ENCODE data around the gene SLC51B.

DNA sequence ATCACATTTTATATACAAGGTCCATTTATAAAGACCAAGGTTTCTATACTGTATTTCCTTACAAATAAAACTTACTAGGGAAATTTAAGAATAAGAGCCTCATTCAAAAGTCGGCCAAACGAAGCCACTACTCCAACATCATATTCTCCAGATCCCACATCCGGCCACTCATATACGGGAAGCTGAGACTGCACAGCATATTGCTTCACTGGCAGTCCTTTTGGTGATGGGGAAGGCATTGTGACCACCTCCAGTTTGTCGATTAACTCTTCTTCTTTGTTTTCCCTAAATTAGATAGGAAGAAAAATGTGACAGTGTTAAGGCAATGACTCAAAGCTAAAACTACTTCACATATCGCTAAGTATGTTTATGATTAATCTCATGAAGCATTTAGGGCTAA is 18.4 kb upstream of the SLC51B start:
- TF ChIP-seq, protein P1, sequence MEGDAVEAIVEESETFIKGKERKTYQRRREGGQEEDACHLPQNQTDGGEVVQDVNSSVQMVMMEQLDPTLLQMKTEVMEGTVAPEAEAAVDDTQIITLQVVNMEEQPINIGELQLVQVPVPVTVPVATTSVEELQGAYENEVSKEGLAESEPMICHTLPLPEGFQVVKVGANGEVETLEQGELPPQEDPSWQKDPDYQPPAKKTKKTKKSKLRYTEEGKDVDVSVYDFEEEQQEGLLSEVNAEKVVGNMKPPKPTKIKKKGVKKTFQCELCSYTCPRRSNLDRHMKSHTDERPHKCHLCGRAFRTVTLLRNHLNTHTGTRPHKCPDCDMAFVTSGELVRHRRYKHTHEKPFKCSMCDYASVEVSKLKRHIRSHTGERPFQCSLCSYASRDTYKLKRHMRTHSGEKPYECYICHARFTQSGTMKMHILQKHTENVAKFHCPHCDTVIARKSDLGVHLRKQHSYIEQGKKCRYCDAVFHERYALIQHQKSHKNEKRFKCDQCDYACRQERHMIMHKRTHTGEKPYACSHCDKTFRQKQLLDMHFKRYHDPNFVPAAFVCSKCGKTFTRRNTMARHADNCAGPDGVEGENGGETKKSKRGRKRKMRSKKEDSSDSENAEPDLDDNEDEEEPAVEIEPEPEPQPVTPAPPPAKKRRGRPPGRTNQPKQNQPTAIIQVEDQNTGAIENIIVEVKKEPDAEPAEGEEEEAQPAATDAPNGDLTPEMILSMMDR (IDR thresholded peaks at IDR 0.05) = no peak
- TF ChIP-seq POLR2A (IDR thresholded peaks at IDR 0.05) = no peak
